Measurements from ENCODE around the gene SPATA24.

DNA sequence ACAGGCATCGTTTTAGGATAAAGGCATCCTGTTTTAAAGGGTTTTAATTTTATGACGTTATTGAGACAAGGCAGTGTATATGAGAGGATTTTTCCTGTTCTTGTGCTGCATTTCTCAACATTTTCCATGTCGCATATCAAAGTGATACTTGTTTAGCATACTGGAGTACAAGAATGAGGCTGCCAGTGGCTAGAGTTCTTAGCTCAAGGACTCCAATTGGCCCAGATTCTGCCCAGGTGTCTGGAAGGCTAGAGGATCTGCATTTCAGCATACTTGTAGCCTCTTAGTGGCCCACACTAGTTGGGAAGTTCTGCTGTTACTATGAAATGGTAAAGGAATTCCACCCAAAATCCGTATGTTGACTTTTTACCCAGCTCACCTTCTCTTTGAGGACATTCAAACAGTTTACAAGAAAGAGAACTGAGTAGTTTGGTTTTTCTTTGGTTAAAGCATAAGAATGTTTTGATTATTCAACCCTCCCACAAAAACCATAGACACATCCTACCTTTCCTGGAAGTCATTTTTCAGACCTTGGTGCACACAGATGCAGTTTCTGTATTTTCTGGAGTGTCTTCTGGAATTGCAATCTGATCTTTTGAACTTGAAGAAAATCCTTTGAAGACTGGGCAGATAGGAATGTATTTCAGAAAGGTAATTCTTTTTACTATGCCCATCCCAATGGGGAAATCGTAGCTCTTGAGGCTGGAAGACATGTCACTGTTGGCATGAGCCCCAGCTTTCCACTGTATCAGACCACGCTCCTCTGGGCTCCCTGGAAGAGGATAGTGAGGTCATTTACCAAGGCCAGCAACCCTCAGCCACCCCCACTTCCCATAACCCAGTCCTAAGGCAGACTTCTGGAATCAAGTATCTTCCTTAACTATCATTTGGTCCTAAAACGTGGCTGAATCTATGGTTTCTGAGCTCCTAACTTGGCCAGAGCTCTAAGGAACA lies 32.1 kb downstream of the SPATA24 start:
- TF ChIP-seq, protein P1, sequence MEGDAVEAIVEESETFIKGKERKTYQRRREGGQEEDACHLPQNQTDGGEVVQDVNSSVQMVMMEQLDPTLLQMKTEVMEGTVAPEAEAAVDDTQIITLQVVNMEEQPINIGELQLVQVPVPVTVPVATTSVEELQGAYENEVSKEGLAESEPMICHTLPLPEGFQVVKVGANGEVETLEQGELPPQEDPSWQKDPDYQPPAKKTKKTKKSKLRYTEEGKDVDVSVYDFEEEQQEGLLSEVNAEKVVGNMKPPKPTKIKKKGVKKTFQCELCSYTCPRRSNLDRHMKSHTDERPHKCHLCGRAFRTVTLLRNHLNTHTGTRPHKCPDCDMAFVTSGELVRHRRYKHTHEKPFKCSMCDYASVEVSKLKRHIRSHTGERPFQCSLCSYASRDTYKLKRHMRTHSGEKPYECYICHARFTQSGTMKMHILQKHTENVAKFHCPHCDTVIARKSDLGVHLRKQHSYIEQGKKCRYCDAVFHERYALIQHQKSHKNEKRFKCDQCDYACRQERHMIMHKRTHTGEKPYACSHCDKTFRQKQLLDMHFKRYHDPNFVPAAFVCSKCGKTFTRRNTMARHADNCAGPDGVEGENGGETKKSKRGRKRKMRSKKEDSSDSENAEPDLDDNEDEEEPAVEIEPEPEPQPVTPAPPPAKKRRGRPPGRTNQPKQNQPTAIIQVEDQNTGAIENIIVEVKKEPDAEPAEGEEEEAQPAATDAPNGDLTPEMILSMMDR (IDR thresholded peaks at IDR 0.05; ENCODE audit: low read length), result no peak
- TF ChIP-seq EZH2 (optimal IDR thresholded peaks at IDR 0.05; ENCODE audit: low read depth, low read length), result no peak

Data from MM.1S (cell line).